LNCAP (cell line): ENCODE data around the gene RPS10.

Experiments
- TF ChIP-seq, protein P1 (sequence below): fragments of 450-650 bp; IDR thresholded peaks from 2 replicates; pipeline ENCODE4 v1.5.1; 2017; ENCODE audit warnings: mild to moderate bottlenecking

RPS10 gene

DNA sequence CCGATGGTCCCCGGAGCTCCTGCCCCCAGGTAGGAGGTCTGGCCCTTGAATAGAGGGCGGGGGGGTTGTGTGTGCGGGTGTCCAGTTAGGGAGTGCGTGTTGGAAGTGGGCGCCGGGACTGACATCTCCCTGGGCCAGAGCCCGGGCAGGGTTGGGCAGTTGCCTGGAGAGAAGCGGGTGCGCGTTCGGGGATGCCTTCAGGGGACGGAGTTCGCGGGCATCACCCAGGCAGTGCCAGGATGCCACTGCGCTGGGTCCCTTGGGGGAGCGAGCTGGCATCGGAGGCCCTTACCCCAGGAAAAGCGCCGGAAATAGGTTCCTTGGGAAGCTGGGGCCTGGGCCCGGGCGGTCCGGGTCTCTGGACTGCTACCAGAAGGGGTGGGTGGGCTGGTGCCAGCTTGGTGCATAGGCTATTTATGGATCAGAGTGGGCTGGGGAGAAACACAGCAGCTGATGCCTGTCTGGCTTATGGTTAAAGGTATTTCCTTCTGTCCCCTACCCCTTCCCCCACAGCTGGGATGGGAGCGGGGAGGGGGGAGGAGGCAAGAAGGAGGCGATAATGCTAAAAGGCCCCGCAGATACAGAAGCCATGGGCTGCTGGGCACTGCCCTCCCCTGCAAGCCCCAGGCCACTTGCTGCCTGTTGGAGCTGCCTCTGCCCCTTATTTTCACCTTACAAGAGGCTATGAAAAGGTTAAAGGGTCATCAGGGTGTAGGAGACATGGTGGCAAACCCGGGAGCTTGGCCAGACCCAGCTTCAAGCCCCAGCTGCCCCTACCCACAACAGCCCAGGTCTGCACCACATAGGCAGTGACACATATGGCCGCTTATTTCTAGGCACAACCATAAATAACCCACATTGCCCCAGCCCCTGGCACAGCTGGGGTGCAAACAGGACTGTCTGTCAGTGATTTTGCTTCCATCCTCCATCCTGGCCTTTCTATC, 40.6 kb upstream of the RPS10 start:
- TF ChIP-seq, protein P1, sequence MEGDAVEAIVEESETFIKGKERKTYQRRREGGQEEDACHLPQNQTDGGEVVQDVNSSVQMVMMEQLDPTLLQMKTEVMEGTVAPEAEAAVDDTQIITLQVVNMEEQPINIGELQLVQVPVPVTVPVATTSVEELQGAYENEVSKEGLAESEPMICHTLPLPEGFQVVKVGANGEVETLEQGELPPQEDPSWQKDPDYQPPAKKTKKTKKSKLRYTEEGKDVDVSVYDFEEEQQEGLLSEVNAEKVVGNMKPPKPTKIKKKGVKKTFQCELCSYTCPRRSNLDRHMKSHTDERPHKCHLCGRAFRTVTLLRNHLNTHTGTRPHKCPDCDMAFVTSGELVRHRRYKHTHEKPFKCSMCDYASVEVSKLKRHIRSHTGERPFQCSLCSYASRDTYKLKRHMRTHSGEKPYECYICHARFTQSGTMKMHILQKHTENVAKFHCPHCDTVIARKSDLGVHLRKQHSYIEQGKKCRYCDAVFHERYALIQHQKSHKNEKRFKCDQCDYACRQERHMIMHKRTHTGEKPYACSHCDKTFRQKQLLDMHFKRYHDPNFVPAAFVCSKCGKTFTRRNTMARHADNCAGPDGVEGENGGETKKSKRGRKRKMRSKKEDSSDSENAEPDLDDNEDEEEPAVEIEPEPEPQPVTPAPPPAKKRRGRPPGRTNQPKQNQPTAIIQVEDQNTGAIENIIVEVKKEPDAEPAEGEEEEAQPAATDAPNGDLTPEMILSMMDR = no peak

DNA sequence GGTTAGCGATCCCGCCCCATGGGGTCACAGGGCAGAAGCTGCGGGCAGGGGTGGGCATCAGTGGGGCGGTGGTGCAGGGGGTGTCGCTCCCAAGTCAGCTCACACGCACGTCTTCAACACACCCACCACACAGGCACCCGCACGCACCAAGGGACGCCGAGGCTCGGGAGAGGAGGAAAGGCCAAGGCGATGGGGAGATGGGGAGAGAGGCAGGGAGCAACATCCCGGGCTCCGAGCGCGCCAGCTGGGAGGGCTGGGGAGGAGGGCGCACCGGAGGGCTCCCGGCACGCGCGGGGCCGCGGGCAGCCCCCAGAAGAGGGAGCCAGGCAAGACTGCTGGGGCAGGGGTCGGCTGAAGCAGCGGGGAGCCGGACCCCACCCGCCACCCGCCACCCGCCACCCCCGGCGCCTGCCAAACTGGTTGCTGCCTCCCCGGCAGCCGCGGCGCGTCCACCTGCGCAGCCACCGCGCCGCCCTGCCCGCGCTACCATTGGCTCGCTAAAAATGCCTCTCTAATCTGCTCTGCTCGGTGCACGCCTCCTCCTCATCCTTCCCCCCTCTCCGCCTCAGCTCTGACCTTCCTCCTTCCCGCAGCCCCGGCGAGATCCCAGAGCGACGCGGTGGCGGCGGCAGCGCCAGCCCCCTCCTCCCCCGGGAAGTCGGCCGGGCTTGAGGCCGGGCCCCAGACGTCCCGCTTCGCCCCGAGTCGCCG, 39.8 kb upstream of the RPS10 start, which contains the start of gene PACSIN1:
Gene PACSIN1, plus strand, starts transcription at position 546 of the 711 bp plus-strand sequence. CDS start 60,230 bp downstream, outside the sequence.
- TF ChIP-seq, protein P1 = no peak

DNA sequence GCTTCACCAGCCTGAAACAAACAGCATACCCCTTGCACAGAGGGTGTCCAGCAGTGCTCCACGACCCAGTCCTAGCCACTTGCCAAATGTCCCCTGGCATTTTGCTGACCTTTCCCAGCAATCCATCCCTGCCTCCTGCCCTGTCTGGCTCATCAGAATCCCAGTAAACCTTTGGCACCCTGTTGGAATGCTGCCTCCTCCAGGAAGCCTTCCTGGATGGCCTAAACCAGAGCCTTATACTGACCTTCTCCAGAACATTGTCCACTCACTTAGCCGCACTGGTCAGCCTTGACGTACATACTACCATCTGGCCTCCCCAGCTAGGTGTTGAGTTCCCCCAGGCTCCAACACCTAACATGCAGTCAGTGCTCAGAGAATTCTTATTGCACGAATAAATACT, 38.0 kb upstream of the RPS10 start:
- TF ChIP-seq, protein P1 = no peak

DNA sequence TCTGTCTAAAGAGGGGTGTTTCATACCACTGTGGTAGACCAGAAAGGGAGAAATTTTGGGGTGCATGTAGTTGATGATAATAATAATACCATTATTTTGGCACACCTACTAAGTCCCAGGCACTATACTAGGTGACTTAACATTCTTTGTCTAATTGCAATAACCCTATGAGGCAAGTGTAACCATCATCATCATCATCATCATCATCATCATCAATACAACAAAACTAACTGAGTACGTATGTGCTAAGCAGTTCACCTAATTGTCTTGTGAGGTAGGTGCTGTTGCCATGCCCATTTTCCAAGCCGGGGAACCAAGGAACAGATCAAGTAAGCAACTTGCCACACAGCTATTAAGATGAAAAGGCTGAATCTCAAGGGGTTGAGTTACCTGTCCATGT, 37.4 kb upstream of the RPS10 start:
- TF ChIP-seq, protein P1 = no peak

DNA sequence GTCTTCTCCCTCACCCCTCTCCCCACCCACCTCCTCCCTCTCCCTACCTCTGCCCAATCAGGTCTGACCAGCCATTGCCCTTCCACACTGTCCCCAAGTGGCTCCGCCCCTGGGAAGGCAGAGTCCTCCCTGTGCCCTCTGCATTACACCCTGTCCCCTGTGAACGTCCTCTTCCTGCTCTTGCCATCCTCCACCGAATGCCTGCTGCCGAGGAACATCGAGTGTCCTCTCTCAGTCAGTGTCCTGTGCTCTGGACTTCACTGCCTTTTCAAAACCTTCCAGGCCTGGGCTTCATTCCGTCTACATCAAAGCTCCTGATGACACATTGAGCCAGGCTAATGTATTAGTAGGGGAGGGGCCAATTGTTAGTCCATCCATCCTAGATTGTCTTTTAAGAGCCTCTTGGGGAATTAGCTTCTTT, 36.7 kb upstream of the RPS10 start:
- TF ChIP-seq, protein P1 = no peak

DNA sequence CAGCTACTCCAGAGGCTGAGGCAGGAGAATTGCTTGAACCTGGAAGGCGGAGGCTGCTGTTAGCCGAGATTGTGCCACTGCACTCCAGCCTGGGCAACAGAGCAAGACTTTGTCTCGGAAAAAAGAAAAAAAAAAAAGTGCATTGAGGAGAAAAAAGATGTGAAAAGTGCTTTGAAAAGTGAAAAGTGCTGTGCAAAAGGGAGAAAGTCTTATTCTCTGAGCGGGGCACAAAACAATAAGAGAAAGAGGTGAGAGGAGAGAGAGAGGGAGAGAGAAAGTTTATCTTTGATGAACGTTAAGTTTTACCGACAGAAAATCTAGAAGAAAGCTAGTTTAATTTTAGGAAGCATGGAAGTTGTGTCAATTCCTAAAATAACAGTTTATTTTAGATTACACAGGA, 36.1 kb upstream of the RPS10 start:
- TF ChIP-seq, protein P1 = no peak

DNA sequence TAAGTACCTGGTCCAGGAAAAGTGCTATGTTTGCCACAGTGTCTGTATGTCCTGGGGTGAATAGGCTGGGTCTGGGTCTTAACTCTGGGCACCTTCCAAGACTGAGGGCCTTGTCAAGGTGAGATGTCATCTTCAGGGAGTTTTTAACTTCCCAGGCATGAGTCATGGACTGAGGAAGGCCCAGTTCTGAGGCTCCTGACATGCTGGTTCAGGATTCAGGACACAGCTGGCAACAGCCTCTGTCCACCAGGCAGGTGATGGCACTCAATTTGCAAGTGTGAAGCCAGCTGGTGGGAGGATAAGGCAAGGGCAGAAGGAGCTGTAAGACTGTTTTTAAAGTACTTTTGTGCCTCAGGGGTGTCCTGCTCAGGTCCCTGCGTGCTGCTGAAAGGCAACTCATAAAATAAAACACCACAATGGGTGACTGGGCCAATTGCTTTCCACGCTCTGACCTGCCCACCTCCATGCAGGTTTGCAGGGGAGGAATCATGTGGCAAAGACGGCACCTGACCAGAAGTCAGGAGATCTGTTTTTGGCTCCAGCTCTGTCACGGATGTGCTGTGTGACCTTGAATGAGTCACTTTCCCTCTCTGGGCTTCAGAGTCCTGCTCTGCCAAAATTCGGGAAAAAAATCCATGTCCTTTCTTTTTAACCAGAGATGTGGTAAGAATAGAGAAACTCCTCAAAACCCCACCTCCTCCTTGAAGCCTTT, 35.1 kb upstream of the RPS10 start:
- TF ChIP-seq, protein P1 = no peak
